PC-3 (cell line): Measurements from ENCODE around the gene ZNF445.

Experiments
- EZH2 ChIP-seq: fragments of 300-600 bp; sonication (generic); IDR thresholded peaks from one replicate; pipeline ENCODE4 v1.6.1; 2017; ENCODE audit warnings: antibody characterized with exemption, mild to moderate bottlenecking, low read length; ENCODE audit not compliant: unreplicated experiment
- TF ChIP-seq, protein P1 (sequence below): fragments of 300-600 bp; sonication (generic); conservative IDR thresholded peaks from 2 replicates; pipeline ENCODE4 v1.5.1; 2017; ENCODE audit warnings: antibody characterized with exemption, low read depth, mild to moderate bottlenecking, low read length

DNA sequence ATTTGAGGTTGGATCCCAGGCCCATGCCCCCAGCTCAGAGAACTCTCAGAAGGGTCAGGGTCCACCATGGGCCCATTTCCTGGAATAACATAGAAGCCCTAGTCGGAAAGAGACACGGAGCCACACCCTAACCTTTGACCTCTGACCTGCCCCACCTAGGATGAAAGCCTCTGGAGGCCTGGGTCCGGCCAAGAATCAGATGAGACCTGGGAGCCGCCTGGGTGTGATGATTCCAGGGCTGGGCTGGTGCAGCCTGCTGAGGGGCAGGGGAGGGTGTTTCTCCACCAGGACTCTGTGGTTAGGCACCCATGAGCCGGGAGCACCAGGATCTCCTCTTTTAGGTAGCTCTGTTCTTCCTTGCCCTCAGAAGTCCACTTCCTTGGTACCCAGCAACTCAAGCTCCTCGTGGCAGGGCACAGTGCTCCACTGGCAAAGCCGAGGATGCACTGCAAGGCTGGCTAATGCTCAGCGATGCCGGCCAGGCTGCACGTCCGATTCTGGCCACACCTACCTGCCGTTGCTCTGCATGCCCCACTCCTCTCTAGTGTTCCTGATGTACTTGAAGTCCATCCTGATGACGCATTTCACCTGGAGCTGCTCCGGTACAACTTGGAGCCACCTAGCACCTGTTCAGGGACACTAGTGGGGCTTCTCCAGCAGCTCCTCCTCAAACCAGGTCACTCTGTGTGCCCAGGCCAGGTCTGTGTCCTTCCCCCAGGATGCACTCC is 57.4 kb downstream of the ZNF445 start:
- TF ChIP-seq, protein P1, sequence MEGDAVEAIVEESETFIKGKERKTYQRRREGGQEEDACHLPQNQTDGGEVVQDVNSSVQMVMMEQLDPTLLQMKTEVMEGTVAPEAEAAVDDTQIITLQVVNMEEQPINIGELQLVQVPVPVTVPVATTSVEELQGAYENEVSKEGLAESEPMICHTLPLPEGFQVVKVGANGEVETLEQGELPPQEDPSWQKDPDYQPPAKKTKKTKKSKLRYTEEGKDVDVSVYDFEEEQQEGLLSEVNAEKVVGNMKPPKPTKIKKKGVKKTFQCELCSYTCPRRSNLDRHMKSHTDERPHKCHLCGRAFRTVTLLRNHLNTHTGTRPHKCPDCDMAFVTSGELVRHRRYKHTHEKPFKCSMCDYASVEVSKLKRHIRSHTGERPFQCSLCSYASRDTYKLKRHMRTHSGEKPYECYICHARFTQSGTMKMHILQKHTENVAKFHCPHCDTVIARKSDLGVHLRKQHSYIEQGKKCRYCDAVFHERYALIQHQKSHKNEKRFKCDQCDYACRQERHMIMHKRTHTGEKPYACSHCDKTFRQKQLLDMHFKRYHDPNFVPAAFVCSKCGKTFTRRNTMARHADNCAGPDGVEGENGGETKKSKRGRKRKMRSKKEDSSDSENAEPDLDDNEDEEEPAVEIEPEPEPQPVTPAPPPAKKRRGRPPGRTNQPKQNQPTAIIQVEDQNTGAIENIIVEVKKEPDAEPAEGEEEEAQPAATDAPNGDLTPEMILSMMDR: no peak
- no peak for TF ChIP-seq EZH2
